ENCODE measurements around the gene TEX52. TPM values are rescaled to one million over a fixed set of nuclear protein-coding genes. Genes with fewer than 3 reads are reported as not detected.

TEX52 gene
- total and polyA plus RNA-seq, 10 of the 15 experiments (the other 5 are each of a cell fraction or from before 2014, with no cell fraction given) = 0.23 TPM; not detected in 9

DNA sequence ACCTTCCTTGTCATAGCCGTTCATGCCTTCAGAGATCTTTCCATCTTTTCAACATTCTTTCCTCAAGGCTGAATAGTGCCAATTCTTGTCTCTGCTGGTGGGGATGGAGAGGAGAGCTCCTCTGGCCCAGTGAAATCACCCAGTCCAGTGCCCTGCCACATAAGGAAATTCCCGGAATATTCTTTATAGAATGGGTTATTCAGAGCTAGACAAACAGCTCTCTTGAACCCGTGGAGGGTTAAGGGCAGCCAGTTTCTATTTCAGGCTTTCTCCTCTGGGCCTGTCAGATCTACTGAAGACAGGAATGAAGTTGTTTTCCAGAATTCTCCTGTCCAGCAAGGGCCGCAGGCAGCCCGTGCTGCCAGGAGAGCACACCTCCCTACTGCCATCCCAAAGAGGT lies 13.9 kb downstream of the TEX52 start:
- POLR2A ChIA-PET = no interaction called here
- H3K36me3 ChIP-seq (ENCODE audit: control insufficient read depth in 2 of 2, insufficient read depth in 2 of 2, low read length in 1 of 2) = no peaks in the 10 kb centered on the region; a peak in 1 of 4 replicates
- CTCF ChIA-PET = no interaction called here
- TF ChIP-seq, protein P1, sequence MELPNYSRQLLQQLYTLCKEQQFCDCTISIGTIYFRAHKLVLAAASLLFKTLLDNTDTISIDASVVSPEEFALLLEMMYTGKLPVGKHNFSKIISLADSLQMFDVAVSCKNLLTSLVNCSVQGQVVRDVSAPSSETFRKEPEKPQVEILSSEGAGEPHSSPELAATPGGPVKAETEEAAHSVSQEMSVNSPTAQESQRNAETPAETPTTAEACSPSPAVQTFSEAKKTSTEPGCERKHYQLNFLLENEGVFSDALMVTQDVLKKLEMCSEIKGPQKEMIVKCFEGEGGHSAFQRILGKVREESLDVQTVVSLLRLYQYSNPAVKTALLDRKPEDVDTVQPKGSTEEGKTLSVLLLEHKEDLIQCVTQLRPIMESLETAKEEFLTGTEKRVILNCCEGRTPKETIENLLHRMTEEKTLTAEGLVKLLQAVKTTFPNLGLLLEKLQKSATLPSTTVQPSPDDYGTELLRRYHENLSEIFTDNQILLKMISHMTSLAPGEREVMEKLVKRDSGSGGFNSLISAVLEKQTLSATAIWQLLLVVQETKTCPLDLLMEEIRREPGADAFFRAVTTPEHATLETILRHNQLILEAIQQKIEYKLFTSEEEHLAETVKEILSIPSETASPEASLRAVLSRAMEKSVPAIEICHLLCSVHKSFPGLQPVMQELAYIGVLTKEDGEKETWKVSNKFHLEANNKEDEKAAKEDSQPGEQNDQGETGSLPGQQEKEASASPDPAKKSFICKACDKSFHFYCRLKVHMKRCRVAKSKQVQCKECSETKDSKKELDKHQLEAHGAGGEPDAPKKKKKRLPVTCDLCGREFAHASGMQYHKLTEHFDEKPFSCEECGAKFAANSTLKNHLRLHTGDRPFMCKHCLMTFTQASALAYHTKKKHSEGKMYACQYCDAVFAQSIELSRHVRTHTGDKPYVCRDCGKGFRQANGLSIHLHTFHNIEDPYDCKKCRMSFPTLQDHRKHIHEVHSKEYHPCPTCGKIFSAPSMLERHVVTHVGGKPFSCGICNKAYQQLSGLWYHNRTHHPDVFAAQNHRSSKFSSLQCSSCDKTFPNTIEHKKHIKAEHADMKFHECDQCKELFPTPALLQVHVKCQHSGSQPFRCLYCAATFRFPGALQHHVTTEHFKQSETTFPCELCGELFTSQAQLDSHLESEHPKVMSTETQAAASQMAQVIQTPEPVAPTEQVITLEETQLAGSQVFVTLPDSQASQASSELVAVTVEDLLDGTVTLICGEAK (IDR thresholded peaks at IDR 0.05; ENCODE audit: borderline replicate concordance) = no peak
- TF ChIP-seq, protein P2, sequence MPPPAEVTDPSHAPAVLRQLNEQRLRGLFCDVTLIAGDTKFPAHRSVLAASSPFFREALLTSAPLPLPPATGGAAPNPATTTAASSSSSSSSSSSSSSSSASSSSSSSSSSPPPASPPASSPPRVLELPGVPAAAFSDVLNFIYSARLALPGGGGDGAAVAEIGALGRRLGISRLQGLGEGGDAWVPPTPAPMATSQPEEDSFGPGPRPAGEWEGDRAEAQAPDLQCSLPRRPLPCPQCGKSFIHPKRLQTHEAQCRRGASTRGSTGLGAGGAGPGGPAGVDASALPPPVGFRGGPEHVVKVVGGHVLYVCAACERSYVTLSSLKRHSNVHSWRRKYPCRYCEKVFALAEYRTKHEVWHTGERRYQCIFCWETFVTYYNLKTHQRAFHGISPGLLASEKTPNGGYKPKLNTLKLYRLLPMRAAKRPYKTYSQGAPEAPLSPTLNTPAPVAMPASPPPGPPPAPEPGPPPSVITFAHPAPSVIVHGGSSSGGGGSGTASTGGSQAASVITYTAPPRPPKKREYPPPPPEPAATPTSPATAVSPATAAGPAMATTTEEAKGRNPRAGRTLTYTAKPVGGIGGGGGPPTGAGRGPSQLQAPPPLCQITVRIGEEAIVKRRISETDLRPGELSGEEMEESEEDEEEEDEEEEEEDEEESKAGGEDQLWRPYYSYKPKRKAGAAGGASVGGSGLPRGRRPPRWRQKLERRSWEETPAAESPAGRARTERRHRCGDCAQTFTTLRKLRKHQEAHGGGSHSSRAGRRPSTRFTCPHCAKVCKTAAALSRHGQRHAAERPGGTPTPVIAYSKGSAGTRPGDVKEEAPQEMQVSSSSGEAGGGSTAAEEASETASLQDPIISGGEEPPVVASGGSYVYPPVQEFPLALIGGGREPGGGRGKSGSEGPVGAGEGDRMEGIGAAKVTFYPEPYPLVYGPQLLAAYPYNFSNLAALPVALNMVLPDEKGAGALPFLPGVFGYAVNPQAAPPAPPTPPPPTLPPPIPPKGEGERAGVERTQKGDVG (CRISPR knock-in tag; IDR thresholded peaks at IDR 0.05) = no peak
- intact Hi-C loops (cut with micrococcal nuclease; ENCODE audit: unreplicated experiment) = no loop called here
- no peak for FAIRE-seq
- H2AFZ ChIP-seq (ENCODE audit: control insufficient read depth, low read depth, low read length) = no peak overlapping the region
- RAD21 ChIA-PET (ENCODE audit: unreplicated experiment) = no interaction called here
- no peaks in the 10 kb centered on the region for H3K4me1 ChIP-seq (ENCODE audit: control insufficient read depth, insufficient read depth, low read length)
- no peaks in the 10 kb centered on the region for H3K79me2 ChIP-seq (ENCODE audit: control insufficient read depth, insufficient read depth, low read length)
- H3K9ac ChIP-seq (ENCODE audit: control insufficient read depth, insufficient read depth, low read length) = no peak overlapping the region
- no peaks in the 10 kb centered on the region for H3K27me3 ChIP-seq (replicated peaks in 1 of 2; ENCODE audit: control insufficient read depth in 2 of 2, insufficient read depth in 2 of 2, low read length in 1 of 2)
- SMC1A ChIA-PET (ENCODE audit: uncharacterized antibody, unreplicated experiment) = no interaction called here
- H3K9me3 ChIP-seq (replicated peaks; ENCODE audit: control insufficient read depth, insufficient read depth, low read length) = no peaks in the 10 kb centered on the region
- no peak overlapping the region for H3K4me3 ChIP-seq
- no peak for ATAC-seq
- BruUV-seq (replicated peaks) = no TSS peak
- no peak overlapping the region for H3K27ac ChIP-seq (ENCODE audit: control insufficient read depth, insufficient read depth)
- in situ Hi-C loops (cut with MboI) = no loop called here
- no peaks in the 10 kb centered on the region for H4K20me1 ChIP-seq (ENCODE audit: control insufficient read depth, insufficient read depth)
- no peak for DNase-seq (ENCODE audit: low read depth, low spot score)
- H3K4me2 ChIP-seq (ENCODE audit: control insufficient read depth, insufficient read depth) = no peak overlapping the region
- 98% methylated on average over 5 of the region's 5 CpGs for WGBS (ENCODE audit: insufficient coverage, insufficient replicate concordance, low lambda C conversion rate, missing lambda C conversion rate)
